Measurements from ENCODE around the gene KCNMA1.

KCNMA1 gene

DNA sequence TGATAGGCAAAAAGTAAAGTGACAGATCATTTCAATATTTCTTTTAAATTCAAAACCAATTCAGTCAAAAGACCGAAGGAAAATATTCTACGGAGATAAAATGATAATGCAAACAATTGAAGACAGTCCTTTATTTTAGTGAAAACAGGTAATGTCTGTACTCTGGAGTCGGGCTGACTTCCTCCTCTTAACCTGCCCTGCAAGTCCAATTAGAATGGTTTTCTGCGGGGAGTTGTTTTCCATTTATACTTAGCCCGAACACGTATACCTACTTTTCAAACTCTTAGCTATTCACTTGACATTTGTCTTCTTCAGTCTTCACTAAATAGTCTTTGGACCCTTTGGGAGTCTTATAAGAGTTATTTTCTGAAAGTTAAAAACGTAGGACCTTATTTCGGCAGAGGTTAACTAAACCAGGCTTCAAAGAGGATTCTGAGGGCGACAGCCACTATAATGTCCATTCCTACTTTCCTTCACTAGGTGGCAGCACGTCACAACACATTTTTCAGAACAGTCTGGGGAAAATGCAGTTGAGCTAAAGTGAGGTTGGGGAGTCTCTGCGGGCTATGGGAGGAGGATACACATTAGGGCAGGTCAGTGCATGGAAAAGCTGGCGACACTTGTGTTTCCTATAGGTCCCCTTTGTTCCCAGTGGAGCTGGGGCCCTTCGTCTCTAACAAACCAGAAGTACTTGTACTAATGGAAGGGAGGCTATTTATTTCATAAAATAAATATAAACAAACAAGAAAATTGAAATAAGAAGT is 472.0 kb downstream of the KCNMA1 start:
- TF ChIP-seq EP300 (IDR thresholded peaks at IDR 0.05; ENCODE audit: borderline replicate concordance) (no peak), RAD21 (IDR thresholded peaks at IDR 0.05; ENCODE audit: low read depth) (peak; percentile 86)

DNA sequence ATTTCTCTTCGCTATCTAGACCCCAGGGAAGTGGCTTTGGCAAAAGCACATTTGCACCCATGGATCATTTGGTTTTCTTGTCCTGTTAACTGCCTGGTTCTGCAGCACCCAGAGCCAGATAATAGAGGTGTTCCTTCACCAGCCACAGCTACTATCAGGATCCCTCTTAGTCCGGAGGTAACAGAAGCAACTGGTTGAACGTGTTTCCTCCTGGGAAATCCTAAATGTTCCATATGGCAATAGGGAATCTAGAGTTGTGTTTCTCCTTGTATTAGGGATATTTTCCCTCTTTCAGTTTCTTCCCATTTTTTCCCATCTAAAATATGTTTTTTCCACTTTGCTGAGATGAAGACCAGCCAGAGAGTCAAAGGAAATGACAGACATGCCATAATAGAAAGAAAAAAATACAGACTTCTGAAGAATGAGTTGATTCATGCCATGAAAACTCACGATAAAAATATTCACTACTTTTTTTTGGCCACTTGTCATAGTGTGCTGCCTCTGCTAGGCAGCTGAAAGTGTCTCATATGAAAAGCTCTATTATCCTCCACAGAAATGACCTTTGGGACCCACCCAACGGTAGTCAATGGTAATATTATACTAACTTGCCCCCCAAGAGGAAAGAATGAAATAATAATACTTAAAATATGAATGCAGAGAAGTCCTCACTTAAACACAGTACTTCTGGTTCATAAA is 472.8 kb downstream of the KCNMA1 start:
- TF ChIP-seq CREB1 (IDR thresholded peaks at IDR 0.05; ENCODE audit: low read depth): no peak
- TF ChIP-seq, protein P1, sequence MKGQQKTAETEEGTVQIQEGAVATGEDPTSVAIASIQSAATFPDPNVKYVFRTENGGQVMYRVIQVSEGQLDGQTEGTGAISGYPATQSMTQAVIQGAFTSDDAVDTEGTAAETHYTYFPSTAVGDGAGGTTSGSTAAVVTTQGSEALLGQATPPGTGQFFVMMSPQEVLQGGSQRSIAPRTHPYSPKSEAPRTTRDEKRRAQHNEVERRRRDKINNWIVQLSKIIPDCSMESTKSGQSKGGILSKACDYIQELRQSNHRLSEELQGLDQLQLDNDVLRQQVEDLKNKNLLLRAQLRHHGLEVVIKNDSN (IDR thresholded peaks at IDR 0.05): no peak
- TF ChIP-seq CEBPB (IDR thresholded peaks at IDR 0.05): no peak
- no peak for TF ChIP-seq EP300 (IDR thresholded peaks at IDR 0.05; ENCODE audit: borderline replicate concordance)
- no peak for TF ChIP-seq FOXM1 (IDR thresholded peaks at IDR 0.05; ENCODE audit: borderline replicate concordance, low read depth)
- TF ChIP-seq RAD21 (IDR thresholded peaks at IDR 0.05; ENCODE audit: low read depth): no peak
- no peak for TF ChIP-seq EGR1 (IDR thresholded peaks at IDR 0.05)
- no peak for TF ChIP-seq NFIC (IDR thresholded peaks at IDR 0.05)
- no peak for TF ChIP-seq YY1 (IDR thresholded peaks at IDR 0.05; ENCODE audit: low read depth)
- TF ChIP-seq, protein P2, sequence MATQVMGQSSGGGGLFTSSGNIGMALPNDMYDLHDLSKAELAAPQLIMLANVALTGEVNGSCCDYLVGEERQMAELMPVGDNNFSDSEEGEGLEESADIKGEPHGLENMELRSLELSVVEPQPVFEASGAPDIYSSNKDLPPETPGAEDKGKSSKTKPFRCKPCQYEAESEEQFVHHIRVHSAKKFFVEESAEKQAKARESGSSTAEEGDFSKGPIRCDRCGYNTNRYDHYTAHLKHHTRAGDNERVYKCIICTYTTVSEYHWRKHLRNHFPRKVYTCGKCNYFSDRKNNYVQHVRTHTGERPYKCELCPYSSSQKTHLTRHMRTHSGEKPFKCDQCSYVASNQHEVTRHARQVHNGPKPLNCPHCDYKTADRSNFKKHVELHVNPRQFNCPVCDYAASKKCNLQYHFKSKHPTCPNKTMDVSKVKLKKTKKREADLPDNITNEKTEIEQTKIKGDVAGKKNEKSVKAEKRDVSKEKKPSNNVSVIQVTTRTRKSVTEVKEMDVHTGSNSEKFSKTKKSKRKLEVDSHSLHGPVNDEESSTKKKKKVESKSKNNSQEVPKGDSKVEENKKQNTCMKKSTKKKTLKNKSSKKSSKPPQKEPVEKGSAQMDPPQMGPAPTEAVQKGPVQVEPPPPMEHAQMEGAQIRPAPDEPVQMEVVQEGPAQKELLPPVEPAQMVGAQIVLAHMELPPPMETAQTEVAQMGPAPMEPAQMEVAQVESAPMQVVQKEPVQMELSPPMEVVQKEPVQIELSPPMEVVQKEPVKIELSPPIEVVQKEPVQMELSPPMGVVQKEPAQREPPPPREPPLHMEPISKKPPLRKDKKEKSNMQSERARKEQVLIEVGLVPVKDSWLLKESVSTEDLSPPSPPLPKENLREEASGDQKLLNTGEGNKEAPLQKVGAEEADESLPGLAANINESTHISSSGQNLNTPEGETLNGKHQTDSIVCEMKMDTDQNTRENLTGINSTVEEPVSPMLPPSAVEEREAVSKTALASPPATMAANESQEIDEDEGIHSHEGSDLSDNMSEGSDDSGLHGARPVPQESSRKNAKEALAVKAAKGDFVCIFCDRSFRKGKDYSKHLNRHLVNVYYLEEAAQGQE (IDR thresholded peaks at IDR 0.05; ENCODE audit: low read depth): no peak
- no peak for TF ChIP-seq TCF12 (IDR thresholded peaks at IDR 0.05; ENCODE audit: low read depth)
- TF ChIP-seq TAF1 (IDR thresholded peaks at IDR 0.05; ENCODE audit: low read depth): no peak
- TF ChIP-seq TEAD4 (IDR thresholded peaks at IDR 0.05): no peak
- TF ChIP-seq, protein P3, sequence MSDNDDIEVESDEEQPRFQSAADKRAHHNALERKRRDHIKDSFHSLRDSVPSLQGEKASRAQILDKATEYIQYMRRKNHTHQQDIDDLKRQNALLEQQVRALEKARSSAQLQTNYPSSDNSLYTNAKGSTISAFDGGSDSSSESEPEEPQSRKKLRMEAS (IDR thresholded peaks at IDR 0.05): no peak
- no peak for TF ChIP-seq ZBTB7A (IDR thresholded peaks at IDR 0.05; ENCODE audit: low read depth)

DNA sequence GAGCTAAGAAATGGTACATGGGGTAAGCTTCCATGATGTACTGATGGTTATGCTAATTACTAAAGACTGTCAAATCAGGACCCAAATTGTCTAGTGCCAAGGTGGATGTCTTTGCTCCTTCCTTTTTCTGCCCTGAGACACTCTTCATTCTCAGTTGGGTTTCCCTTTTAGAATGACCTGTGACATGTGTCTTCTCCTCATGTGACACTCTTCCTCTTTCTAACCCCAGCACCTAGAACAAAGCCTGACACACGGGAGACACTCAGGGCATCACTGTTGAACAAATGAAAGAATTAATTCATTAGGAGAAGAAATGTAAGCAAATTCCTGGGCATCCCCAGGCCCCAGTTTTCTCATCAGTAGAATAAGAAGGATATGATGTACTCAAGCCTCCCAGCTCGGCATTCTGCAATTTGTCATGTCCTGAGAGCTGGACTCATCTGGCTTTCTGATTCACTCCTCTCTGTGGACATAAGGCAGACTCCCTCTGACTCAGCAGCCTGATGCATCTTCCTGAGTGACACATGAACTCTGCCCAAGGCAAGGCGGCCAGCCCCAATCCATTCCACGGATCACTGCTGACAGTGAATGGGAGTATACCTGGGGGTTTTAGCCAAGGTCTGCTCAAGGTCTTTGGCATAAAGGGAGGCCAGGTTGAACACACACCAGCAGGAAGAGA is 473.8 kb downstream of the KCNMA1 start:
- TF ChIP-seq FOXM1 (IDR thresholded peaks at IDR 0.05; ENCODE audit: borderline replicate concordance, low read depth): no peak
- TF ChIP-seq, protein P2 (IDR thresholded peaks at IDR 0.05; ENCODE audit: low read depth): no peak
- no peak for TF ChIP-seq ZBTB7A (IDR thresholded peaks at IDR 0.05; ENCODE audit: low read depth)
- TF ChIP-seq, protein P1 (IDR thresholded peaks at IDR 0.05): no peak
- TF ChIP-seq YY1 (IDR thresholded peaks at IDR 0.05; ENCODE audit: low read depth): no peak
- TF ChIP-seq NFIC (IDR thresholded peaks at IDR 0.05): no peak
- no peak for TF ChIP-seq RAD21 (IDR thresholded peaks at IDR 0.05; ENCODE audit: low read depth)
- TF ChIP-seq TAF1 (IDR thresholded peaks at IDR 0.05; ENCODE audit: low read depth): no peak
- TF ChIP-seq CREB1 (IDR thresholded peaks at IDR 0.05; ENCODE audit: low read depth): no peak
- TF ChIP-seq EGR1 (IDR thresholded peaks at IDR 0.05): no peak
- TF ChIP-seq CEBPB (IDR thresholded peaks at IDR 0.05): no peak
- TF ChIP-seq, protein P3 (IDR thresholded peaks at IDR 0.05): no peak
- TF ChIP-seq TEAD4 (IDR thresholded peaks at IDR 0.05): no peak
- no peak for TF ChIP-seq EP300 (IDR thresholded peaks at IDR 0.05; ENCODE audit: borderline replicate concordance)
- TF ChIP-seq TCF12 (IDR thresholded peaks at IDR 0.05; ENCODE audit: low read depth): no peak

DNA sequence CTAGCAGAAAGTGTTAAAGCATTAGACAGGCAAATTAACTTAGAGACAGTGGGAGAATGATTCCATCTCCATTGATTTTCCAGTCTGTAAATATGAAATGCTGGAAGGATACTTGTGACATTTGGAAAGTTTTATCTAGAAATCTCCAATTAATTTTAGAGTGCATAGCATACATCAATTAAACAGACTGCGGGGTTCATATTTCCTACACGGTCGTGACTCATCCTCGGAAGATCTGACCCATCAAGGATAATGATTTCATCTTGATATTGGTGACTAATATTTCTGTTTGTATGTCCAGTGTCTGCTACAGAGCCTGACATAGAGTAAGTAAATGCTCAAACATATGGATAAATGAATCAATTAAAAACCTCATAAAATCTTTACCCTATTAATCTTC is 474.9 kb downstream of the KCNMA1 start:
- TF ChIP-seq CREB1 (IDR thresholded peaks at IDR 0.05; ENCODE audit: low read depth) (no peak), FOXM1 (IDR thresholded peaks at IDR 0.05; ENCODE audit: borderline replicate concordance, low read depth) (no peak), ZBTB7A (IDR thresholded peaks at IDR 0.05; ENCODE audit: low read depth) (no peak), NFIC (IDR thresholded peaks at IDR 0.05) (no peak), EGR1 (IDR thresholded peaks at IDR 0.05) (no peak), TEAD4 (IDR thresholded peaks at IDR 0.05) (no peak), TAF1 (IDR thresholded peaks at IDR 0.05; ENCODE audit: low read depth) (no peak), CEBPB (IDR thresholded peaks at IDR 0.05) (no peak), RAD21 (IDR thresholded peaks at IDR 0.05; ENCODE audit: low read depth) (no peak), YY1 (IDR thresholded peaks at IDR 0.05; ENCODE audit: low read depth) (no peak), EP300 (IDR thresholded peaks at IDR 0.05; ENCODE audit: borderline replicate concordance) (no peak), TCF12 (IDR thresholded peaks at IDR 0.05; ENCODE audit: low read depth) (no peak)
- TF ChIP-seq, protein P1 (IDR thresholded peaks at IDR 0.05): no peak
- TF ChIP-seq, protein P2 (IDR thresholded peaks at IDR 0.05; ENCODE audit: low read depth): no peak
- TF ChIP-seq, protein P3 (IDR thresholded peaks at IDR 0.05): no peak

All from Ishikawa (cell line).